Heart right ventricle (tissue), 16 donors: ENCODE results near the gene RBM38. TPM values are rescaled to one million over a fixed set of nuclear protein-coding genes. Genes with fewer than 3 reads are reported as not detected.

Source experiments
- ATAC-seq, 8 donors: fragments of 200-7000 bp; cut with Tn5 transposase; one replicate each; pipeline ENCODE4 v1.9.1; 2020; ENCODE audit warnings: mild to moderate bottlenecking in 8 of 8, moderate library complexity in 8 of 8, moderate number of reproducible peaks in 1 of 8
- DNase-seq, 2 donors: peaks; one replicate each; pipeline ENCODE4 v3.0.0-alpha.2; 2020
- H3K27ac ChIP-seq, 10 donors: fragments of 200-600 bp; sonication (generic) in 2 of 10; one replicate each; pipeline versions ENCODE4 v1.5.0 to v1.8.0; 2020 to 2022; ENCODE audit warnings: mild to moderate bottlenecking in 3 of 10
- H3K27me3 ChIP-seq, 7 donors: fragments of 200-600 bp; one replicate each; pipeline ENCODE4 v1.8.0; 2021 to 2022; ENCODE audit warnings: mild to moderate bottlenecking in 2 of 7
- H3K36me3 ChIP-seq, 9 donors: fragments of 200-600 bp; sonication (generic) in 1 of 9; one replicate each; pipeline versions ENCODE4 v1.5.0 to v1.8.0; 2020 to 2022; ENCODE audit warnings: mild to moderate bottlenecking in 2 of 9
- H3K4me1 ChIP-seq, 9 donors: fragments of 200-600 bp; sonication (generic) in 1 of 9; one replicate each; pipeline versions ENCODE4 v1.5.0 to v1.8.0; 2020 to 2022; ENCODE audit warnings: mild to moderate bottlenecking in 4 of 9
- H3K4me3 ChIP-seq, 10 donors: fragments of 200-600 bp; sonication (generic) in 2 of 10; one replicate each; pipeline versions ENCODE4 v1.5.0 to v1.8.0; 2020 to 2022; ENCODE audit warnings: mild to moderate bottlenecking in 7 of 10, moderate library complexity in 2 of 10
- H3K9me3 ChIP-seq, 11 donors: fragments of 200-600 bp in 10 of 11; sonication (generic) in 2 of 11; one replicate each; pipeline versions ENCODE4 v1.5.0 to v1.8.0; 2013 to 2022; ENCODE audit warnings: mild to moderate bottlenecking in 2 of 11, control low read depth in 1 of 11, moderate library complexity in 1 of 11
- WGBS, 2 donors: extraction: QIAGEN DNeasy Blood & Tissue Kit; methylation state at CpG; one replicate each; pipeline ENCODE4 v1.1.7; 2013; ENCODE audit warnings: inconsistent platforms in 1 of 2; 5-methylcytosine and 5-hydroxymethylcytosine counted together
- intact Hi-C, 10 donors: fragments of 100-400 bp; cut with DNase I; formaldehyde crosslinking; loops; one replicate each; pipeline versions ENCODE4 v1.11.1 to v1.14.2; 2022
- polyA plus RNA-seq, 2 donors: library from polyadenylated mRNA; stranded (reverse); fragments of 200-250 nt; gene quantifications; one replicate each; pipeline ENCODE4 v1.2.3, GENCODE V29; 2013
- total RNA-seq, 10 donors: library from RNA; stranded (reverse); fragmentation: NEBNext Ultra II Directional in 3 of 10; extraction: Animal tissue kit (Norgen Biotek cat#: 25700) in 3 of 10; gene quantifications; one replicate each; pipeline versions ENCODE4 v1.2.1 to v1.2.4, GENCODE V29; 2021 to 2023
- TF ChIP-seq, protein P1 (sequence below), 9 donors: fragments of 200-600 bp; sonication (generic) in 2 of 9; IDR thresholded peaks; one replicate each; pipeline versions ENCODE4 v1.5.0 to v1.8.0; 2021 to 2022; ENCODE audit warnings: antibody characterized with exemption in 9 of 9, mild to moderate bottlenecking in 5 of 9, moderate library complexity in 1 of 9
- donor health status: Arrhythmogenic right ventricular cardiomyopathy.
- donor health status: ischemic (EF 13 %, LVEDD 7.1; RV severe dilation, severe dysfunction).
- donor health status: healthy with polysubstance abuse.
- donor health status: DM: no; HTN: yes; CAD: no.
- donor health status: DM: no; HTN: no; CAD: no.
- donor health status: ischemic (EF 25% LVEDD 6.9; RV normal size, moderate dysfunction).
- donor health status: ischemic (EF 25% LVEDD 5.7; RV mildly dilated, moderate dysfunction).
- donor health status: healthy.
- donor health status: DM: yes; HTN: yes; CAD: no.
- donor health status: Ischemic cardiomyopathy.
- donor health status: ischemic (EF 35%, LVEDD 5.7; RV mildly dilated, moderate dysfunction).
- donor health status: nonischemic (EF 11% LVEDD 7.7; RV severe dilation, severe dysfunction).
- donor health status: DM: yes; HTN: yes; CAD: no.
- donor health status: PGD.
- donor health status: ischemic (EF 29% LVEDD 5.4; RV normal size, mild dysfunction).
- donor health status: nonischemic (EF 23%, LVEDD 6.1; RV moderate dilation, normal function).

The RBM38 gene
- total and polyA plus RNA-seq, 12 donors = 35.5 to 119 (median 50.2) TPM

DNA sequence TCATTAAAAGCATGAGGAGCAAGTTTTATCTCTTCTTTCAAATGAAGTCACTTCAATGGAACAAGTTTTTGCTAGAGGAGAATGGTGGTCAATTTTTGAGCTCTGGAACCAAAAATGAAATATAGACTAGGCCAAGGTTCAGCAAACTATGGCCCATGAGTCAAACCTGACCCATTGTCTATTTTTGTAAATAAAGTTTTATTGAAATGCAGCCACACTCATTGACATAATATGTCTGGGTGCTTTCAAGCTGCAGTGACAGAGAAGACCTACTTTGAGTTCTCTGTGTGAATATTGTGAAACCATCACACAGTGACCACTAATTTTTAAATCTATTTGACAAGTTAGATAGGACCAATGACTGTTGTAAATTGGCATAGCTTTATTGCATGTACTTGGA is 26.7 kb upstream of the RBM38 start:
- Histone ChIP-seq H3K27ac (no peak overlapping the region), H3K4me1 (peaks cover 0 to 9% (median 0%) of the 10 kb centered on the region in 9 donors), H3K36me3 (peaks cover 0 to 83% (median 6%) of the 10 kb centered on the region in 9 donors)

DNA sequence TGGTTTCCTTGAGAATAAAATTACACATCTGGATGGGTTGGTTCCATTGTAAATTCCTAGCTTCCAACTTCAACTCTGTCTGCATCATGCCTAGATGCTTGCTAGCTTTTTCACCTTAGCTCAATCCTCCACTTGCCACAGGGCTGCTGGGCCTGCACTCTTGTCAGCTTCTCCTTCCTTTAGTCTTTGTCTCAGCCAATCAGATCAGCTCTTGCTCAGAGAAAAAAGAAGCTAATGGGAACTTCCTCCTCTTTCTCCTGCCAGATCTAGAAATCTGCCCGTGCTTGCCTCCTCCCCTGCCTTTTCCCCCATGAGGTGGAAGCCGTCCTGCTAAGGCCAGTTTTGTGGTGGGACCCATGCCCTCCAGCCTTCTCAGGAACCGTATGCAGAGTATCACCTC is 21.6 kb upstream of the RBM38 start:
- TF ChIP-seq, protein P1, sequence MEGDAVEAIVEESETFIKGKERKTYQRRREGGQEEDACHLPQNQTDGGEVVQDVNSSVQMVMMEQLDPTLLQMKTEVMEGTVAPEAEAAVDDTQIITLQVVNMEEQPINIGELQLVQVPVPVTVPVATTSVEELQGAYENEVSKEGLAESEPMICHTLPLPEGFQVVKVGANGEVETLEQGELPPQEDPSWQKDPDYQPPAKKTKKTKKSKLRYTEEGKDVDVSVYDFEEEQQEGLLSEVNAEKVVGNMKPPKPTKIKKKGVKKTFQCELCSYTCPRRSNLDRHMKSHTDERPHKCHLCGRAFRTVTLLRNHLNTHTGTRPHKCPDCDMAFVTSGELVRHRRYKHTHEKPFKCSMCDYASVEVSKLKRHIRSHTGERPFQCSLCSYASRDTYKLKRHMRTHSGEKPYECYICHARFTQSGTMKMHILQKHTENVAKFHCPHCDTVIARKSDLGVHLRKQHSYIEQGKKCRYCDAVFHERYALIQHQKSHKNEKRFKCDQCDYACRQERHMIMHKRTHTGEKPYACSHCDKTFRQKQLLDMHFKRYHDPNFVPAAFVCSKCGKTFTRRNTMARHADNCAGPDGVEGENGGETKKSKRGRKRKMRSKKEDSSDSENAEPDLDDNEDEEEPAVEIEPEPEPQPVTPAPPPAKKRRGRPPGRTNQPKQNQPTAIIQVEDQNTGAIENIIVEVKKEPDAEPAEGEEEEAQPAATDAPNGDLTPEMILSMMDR (IDR thresholded peaks at IDR 0.05) = no peak
- Histone ChIP-seq H3K36me3 (peaks cover 0 to 100% (median 20%) of the 10 kb centered on the region in 9 donors), H3K27ac (no peak overlapping the region), H3K27me3 (no peaks in the 10 kb centered on the region), H3K4me3 (no peak overlapping the region), H3K4me1 (peaks cover 0 to 8% (median 6%) of the 10 kb centered on the region in 9 donors), H3K9me3 (no peaks in the 10 kb centered on the region)
- 76 to 84% methylated on average over 3 of the region's 3 CpGs for WGBS, 2 donors
- intact Hi-C loops = no loop called here
- no peak for DNase-seq
- peak in 1 of 8 donors; percentile 16 for ATAC-seq

More for the DNA sequence above, 26.7 kb upstream of the RBM38 start:
- Histone ChIP-seq H3K4me3 (no peak overlapping the region), H3K9me3 (no peaks in the 10 kb centered on the region), H3K27me3 (no peaks in the 10 kb centered on the region)
- TF ChIP-seq, protein P1 (IDR thresholded peaks at IDR 0.05) = no peak
- ATAC-seq (no peak), DNase-seq (no peak)
- intact Hi-C loops = no loop called here

DNA sequence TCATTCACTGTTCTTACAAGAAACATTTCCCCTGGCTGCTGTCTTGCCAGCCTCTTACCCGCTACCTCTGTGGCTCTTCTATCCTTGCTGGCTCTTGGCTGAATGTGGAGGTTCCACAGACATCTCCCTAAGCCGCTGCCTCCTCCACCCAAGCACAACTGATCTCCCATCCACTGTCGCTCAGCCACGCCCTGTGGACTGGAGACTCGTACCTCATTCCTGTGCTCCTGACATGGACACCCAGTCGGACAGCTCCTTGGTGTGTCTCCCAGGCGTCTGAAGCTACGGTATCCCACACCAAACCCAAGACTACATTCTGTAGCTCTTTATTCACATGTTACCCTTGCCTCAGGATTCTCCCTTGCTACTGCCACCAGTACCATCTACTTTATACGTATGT is 20.9 kb upstream of the RBM38 start:
- Histone ChIP-seq H3K9me3 (no peaks in the 10 kb centered on the region), H3K4me1 (peaks cover 0 to 15% (median 10%) of the 10 kb centered on the region in 9 donors), H3K27ac (no peak overlapping the region), H3K4me3 (no peak overlapping the region), H3K36me3 (peaks cover 0 to 100% (median 22%) of the 10 kb centered on the region in 9 donors), H3K27me3 (no peaks in the 10 kb centered on the region)
- 95% methylated on average over 9 of the region's 9 CpGs for WGBS, 2 donors
- intact Hi-C loops = loop anchor here in 2 of 10 donors (10.0 kb wide), 1 partner anchor 224 kb away; no protein-coding TSS in a partner anchor
- no peak for ATAC-seq
- no peak for DNase-seq
- TF ChIP-seq, protein P1 (IDR thresholded peaks at IDR 0.05) = no peak

DNA sequence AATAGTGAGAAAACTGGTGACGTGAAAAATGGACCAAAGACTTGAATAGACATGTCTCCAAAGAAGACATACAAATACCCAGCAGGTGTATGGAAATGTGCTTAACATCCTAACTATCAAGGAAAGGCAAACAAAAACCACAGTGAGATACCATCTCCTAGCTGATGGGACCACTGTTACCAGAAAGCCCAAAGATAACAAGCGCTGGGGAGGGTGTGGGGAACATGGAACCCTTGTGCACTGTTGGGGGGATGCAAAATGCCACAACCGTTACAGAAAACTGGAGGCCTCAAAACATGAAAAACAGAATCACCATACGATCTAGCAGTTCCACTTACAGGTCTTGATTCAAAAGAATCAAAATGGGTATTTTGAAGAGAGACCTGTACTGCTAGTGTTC is 19.8 kb upstream of the RBM38 start:
- Histone ChIP-seq H3K27ac (no peak overlapping the region), H3K27me3 (no peaks in the 10 kb centered on the region), H3K4me1 (peaks cover 0 to 23% (median 12%) of the 10 kb centered on the region in 9 donors), H3K36me3 (peaks cover 0 to 99% (median 22%) of the 10 kb centered on the region in 9 donors), H3K4me3 (no peak overlapping the region), H3K9me3 (no peaks in the 10 kb centered on the region)
- DNase-seq (no peak), ATAC-seq (no peak)
- TF ChIP-seq, protein P1 (IDR thresholded peaks at IDR 0.05) = no peak
- intact Hi-C loops = loop anchor here in 2 of 10 donors (10.0 kb wide), 1 partner anchor 223 kb away; no protein-coding TSS in a partner anchor
- 90 to 91% methylated on average over 4 of the region's 4 CpGs for WGBS, 2 donors
